Keratinocyte (primary cell): ENCODE data around the gene HHIPL2.

Experiments
- CTCF ChIP-seq, 3 experiments: IDR thresholded peaks in 1 of 3; conservative IDR thresholded peaks in 1 of 3; optimal IDR thresholded peaks in 1 of 3; 2 replicates in 2 of 3; 3 replicates in 1 of 3; pipeline versions ENCODE3 to v1.5.1; 2011; ENCODE audit warnings: low read length in 3 of 3, mild to moderate bottlenecking in 3 of 3, moderate library complexity in 2 of 3, control low read depth in 1 of 3, inconsistent platforms in 1 of 3; ENCODE audit not compliant: insufficient read depth in 2 of 3; ENCODE audit errors: extremely low read depth in 1 of 3
- EZH2 ChIP-seq: IDR thresholded peaks from one replicate; pipeline ENCODE4 v1.6.1; 2012; ENCODE audit warnings: inconsistent platforms, mild to moderate bottlenecking, low read length, moderate library complexity

- TF ChIP-seq CTCF (optimal IDR thresholded peaks at IDR 0.05 in 1 of 3, IDR thresholded peaks at IDR 0.05 in 1 of 3, conservative IDR thresholded peaks at IDR 0.05 in 1 of 3; ENCODE audit: extremely low read depth in 1 of 3, insufficient read depth in 2 of 3, low read length in 3 of 3) = no peak
- TF ChIP-seq EZH2 = no peak
Observed at GRCh38 chr1:222530852-222531251, 17.1 kb downstream of the HHIPL2 start.
